Neuronal stem cell (in vitro differentiated cells): ENCODE measurements around the gene KHSRP.

Experiments used
- DNase-seq: peaks from one replicate; pipeline ENCODE4 v3.0.0-alpha.2; 2013; ENCODE audit warnings: low spot score
- H2AFZ ChIP-seq: one replicate; pipeline ENCODE4 v1.6.1; 2013; ENCODE audit warnings: mild to moderate bottlenecking, low read length, inconsistent platforms
- H2AK5ac ChIP-seq: 2 replicates; pipeline ENCODE4 v1.6.1; 2013; ENCODE audit warnings: low read depth, mild to moderate bottlenecking, inconsistent platforms, low read length, moderate library complexity, mixed read lengths
- H2BK120ac ChIP-seq: 2 replicates; pipeline ENCODE4 v1.6.1; 2013; ENCODE audit warnings: low read depth, mild to moderate bottlenecking, inconsistent platforms, low read length, moderate library complexity, mixed read lengths
- H2BK12ac ChIP-seq: one replicate; pipeline ENCODE4 v1.6.1; 2013; ENCODE audit warnings: low read length, inconsistent platforms
- H2BK15ac ChIP-seq: 2 replicates; pipeline ENCODE4 v1.6.1; 2013; ENCODE audit warnings: mild to moderate bottlenecking, low read length, inconsistent platforms, mixed read lengths
- H2BK5ac ChIP-seq: one replicate; pipeline ENCODE4 v1.6.1; 2013; ENCODE audit warnings: inconsistent platforms, mild to moderate bottlenecking, low read length, moderate library complexity
- H3K14ac ChIP-seq: one replicate; pipeline ENCODE4 v1.6.1; 2013; ENCODE audit warnings: low read length, inconsistent platforms
- H3K18ac ChIP-seq: 2 replicates; pipeline ENCODE4 v1.6.1; 2013; ENCODE audit warnings: low read length, inconsistent platforms
- H3K23ac ChIP-seq: 2 replicates; pipeline ENCODE4 v1.6.1; 2013; ENCODE audit warnings: low read depth, mild to moderate bottlenecking, mixed read lengths, low read length, inconsistent platforms; ENCODE audit not compliant: poor library complexity
- H3K27ac ChIP-seq: replicated peaks from 3 replicates; pipeline ENCODE4 v1.5.1; 2013; ENCODE audit warnings: low read length, inconsistent platforms
- H3K27me3 ChIP-seq, 3 experiments: 2 replicates each; pipeline ENCODE4 v1.6.1; 2013; ENCODE audit warnings: low read length in 3 of 3, mild to moderate bottlenecking in 2 of 3, inconsistent platforms in 1 of 3, low read depth in 1 of 3, mixed read lengths in 1 of 3, moderate library complexity in 1 of 3; ENCODE audit not compliant: control insufficient read depth in 3 of 3, insufficient read depth in 3 of 3
- H3K36me3 ChIP-seq, 2 donors: replicated peaks in 1 of 2; 2 replicates each; pipeline ENCODE4 v1.6.1; 2013; ENCODE audit warnings: low read length in 2 of 2; ENCODE audit not compliant: control insufficient read depth in 2 of 2, insufficient read depth in 2 of 2
- H3K4ac ChIP-seq: 2 replicates; pipeline ENCODE4 v1.6.1; 2013; ENCODE audit warnings: inconsistent platforms, mild to moderate bottlenecking, low read length, moderate library complexity
- H3K4me1 ChIP-seq, 2 donors: 1 replicate in 1 of 2; 2 replicates in 1 of 2; pipeline ENCODE4 v1.6.1; 2013; ENCODE audit warnings: low read length in 2 of 2, low read depth in 1 of 2; ENCODE audit not compliant: control insufficient read depth in 2 of 2, insufficient read depth in 1 of 2
- H3K4me2 ChIP-seq: one replicate; pipeline ENCODE4 v1.6.1; 2013; ENCODE audit warnings: mild to moderate bottlenecking, low read length, inconsistent platforms; ENCODE audit not compliant: insufficient read depth, poor library complexity, severe bottlenecking
- H3K4me3 ChIP-seq, 2 donors: 2 replicates each; pipeline ENCODE4 v1.5.1; 2013; ENCODE audit warnings: low read length in 2 of 2, mild to moderate bottlenecking in 2 of 2, inconsistent platforms in 1 of 2, moderate library complexity in 1 of 2
- H3K79me1 ChIP-seq: one replicate; pipeline ENCODE4 v1.6.1; 2013; ENCODE audit warnings: low read depth, mild to moderate bottlenecking, inconsistent platforms, low read length, moderate library complexity
- H3K9ac ChIP-seq: one replicate; pipeline ENCODE4 v1.6.1; 2013; ENCODE audit warnings: mild to moderate bottlenecking, low read depth, low read length, inconsistent platforms; ENCODE audit not compliant: poor library complexity
- H3K9me3 ChIP-seq, 2 donors: replicated peaks in 1 of 2; 2 replicates each; pipeline versions ENCODE3 to v1.6.1; 2013; ENCODE audit warnings: low read length in 2 of 2, mild to moderate bottlenecking in 2 of 2, inconsistent platforms in 1 of 2, low read depth in 1 of 2, mixed read lengths in 1 of 2, moderate library complexity in 1 of 2; ENCODE audit not compliant: control insufficient read depth in 2 of 2, insufficient read depth in 1 of 2
- H4K8ac ChIP-seq: one replicate; pipeline ENCODE4 v1.6.1; 2013; ENCODE audit warnings: low read depth, mild to moderate bottlenecking, inconsistent platforms, low read length, moderate library complexity
- H4K91ac ChIP-seq: one replicate; pipeline ENCODE4 v1.6.1; 2013; ENCODE audit warnings: low read length, low read depth, mild to moderate bottlenecking, inconsistent platforms; ENCODE audit not compliant: poor library complexity
- WGBS, 2 donors: extraction: QIAGEN DNeasy Blood & Tissue Kit; methylation state at CpG; one replicate each; pipeline ENCODE4 v1.1.7; 2013; ENCODE audit warnings: missing lambda C conversion rate in 2 of 2, mixed read lengths in 1 of 2; ENCODE audit not compliant: insufficient read length in 2 of 2, insufficient replicate concordance in 1 of 2; ENCODE audit errors: extremely low coverage in 2 of 2; 5-methylcytosine and 5-hydroxymethylcytosine counted together

The KHSRP gene

DNA sequence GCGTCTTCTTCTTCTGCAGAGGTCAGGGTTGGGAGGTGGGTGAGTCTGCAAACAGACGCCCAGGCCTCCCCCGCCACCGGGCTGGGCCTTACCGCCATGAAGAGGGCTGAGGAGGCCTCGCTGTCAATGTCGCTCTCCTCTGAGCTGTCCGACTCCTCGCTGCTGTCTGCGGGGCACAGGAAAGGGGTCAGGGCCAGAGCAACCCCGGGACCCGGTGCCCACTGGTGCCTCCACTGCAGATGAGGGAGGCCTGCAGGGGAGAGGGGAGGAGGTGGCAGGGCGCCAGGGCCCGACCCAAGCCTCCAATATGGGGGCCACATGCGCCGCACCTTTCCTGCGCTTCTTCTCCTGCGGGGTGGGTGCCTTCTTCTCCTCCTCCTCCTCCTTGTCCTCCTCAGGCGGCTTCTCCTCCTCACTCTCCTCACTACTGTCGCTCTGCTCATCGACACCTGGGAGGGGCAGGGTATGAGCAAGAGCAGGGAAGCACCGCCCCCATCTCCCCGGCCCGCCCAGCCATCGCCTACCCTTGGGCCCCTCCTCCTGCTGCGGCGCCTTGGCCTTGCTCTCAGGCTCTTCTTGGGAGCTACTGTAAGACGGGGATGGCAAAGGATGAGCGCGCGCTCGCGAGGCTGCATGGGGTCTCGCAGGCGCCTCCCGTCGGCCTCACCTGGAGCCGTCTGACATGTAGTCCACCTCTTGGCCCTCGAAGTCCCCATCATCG is 43.4 kb downstream of the KHSRP start:
- Histone ChIP-seq H2BK15ac (no peak overlapping the region), H3K4ac (no peak overlapping the region), H3K36me3 (peaks cover 50 to 75% of the 10 kb centered on the region in 2 donors), H2AFZ (no peak overlapping the region), H3K14ac (no peak overlapping the region), H4K8ac (no peak overlapping the region), H2AK5ac (no peak overlapping the region), H3K18ac (no peak overlapping the region), H4K91ac (no peak overlapping the region), H3K23ac (peak overlapping the region; percentile 65), H2BK5ac (no peak overlapping the region), H3K4me1 (peaks cover 0 to 1% of the 10 kb centered on the region in 2 donors), H3K27ac (no peak overlapping the region), H2BK120ac (no peak overlapping the region), H3K4me2 (no peak overlapping the region), H2BK12ac (no peak overlapping the region), H3K9ac (no peak overlapping the region), H3K27me3 (no peaks in the 10 kb centered on the region), H3K79me1 (peaks cover 8% of the 10 kb centered on the region), H3K9me3 (peaks cover 13 to 14% of the 10 kb centered on the region in 2 donors), H3K4me3 (no peak overlapping the region)
- no peak for DNase-seq
- no CpG with 5 or more reads among the region's 40 CpGs for WGBS, 2 donors

DNA sequence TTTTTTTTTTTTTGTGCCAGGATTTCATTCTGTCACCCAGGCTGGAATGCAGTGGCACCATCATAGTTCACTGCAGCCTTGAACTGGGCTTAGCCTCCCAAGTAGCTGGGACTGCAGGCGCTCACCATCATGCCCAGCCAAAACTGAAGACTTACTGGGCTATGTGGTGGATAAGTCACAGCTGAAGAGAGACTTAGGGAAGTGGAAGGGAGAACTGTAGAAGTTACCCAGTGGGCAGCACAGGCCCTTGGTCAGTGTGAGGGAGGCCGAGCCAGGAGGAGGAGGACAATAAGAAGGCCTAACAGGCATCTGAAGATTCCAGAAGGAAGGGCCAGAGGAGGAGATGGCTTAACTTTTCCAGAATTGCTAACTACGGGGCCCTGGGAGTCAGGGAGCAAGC is 44.9 kb downstream of the KHSRP start:
- Histone ChIP-seq H3K9me3 (peaks cover 13 to 14% of the 10 kb centered on the region in 2 donors), H2BK120ac (no peak overlapping the region), H3K27ac (no peak overlapping the region), H4K91ac (no peak overlapping the region), H3K14ac (no peak overlapping the region), H2BK15ac (no peak overlapping the region), H2BK12ac (no peak overlapping the region), H3K18ac (no peak overlapping the region), H4K8ac (no peak overlapping the region), H3K4me2 (no peak overlapping the region), H3K27me3 (no peaks in the 10 kb centered on the region), H3K4me1 (peaks cover 0 to 1% of the 10 kb centered on the region in 2 donors), H3K4me3 (no peak overlapping the region), H3K9ac (no peak overlapping the region), H3K36me3 (peaks cover 49 to 67% of the 10 kb centered on the region in 2 donors), H2BK5ac (no peak overlapping the region), H2AK5ac (no peak overlapping the region), H3K4ac (no peak overlapping the region), H3K23ac (no peak overlapping the region), H3K79me1 (peaks cover 16% of the 10 kb centered on the region), H2AFZ (no peak overlapping the region)
- no CpG with 5 or more reads among the region's 3 CpGs for WGBS, 2 donors
- no peak for DNase-seq

DNA sequence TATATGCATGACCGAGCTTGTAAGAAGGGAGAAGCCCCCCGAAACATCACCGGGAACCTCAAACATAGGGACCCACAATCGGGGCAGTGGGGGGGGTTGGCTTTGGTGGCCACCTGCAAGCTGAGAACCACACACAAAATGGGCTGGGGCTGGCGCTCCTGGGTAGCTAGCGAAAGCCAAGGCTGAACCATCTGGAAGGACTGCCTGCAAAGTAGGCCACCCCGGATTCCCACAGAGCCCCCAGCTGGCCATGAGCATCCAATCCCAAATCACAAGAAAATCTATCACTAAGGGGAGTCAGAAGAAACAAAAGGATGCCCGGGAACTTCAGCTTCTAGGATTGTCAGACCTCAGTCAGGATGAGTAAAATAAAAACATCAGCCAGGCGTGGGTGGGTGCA is 46.1 kb downstream of the KHSRP start:
- Histone ChIP-seq H3K4ac (no peak overlapping the region), H3K36me3 (peaks cover 47 to 59% of the 10 kb centered on the region in 2 donors)

DNA sequence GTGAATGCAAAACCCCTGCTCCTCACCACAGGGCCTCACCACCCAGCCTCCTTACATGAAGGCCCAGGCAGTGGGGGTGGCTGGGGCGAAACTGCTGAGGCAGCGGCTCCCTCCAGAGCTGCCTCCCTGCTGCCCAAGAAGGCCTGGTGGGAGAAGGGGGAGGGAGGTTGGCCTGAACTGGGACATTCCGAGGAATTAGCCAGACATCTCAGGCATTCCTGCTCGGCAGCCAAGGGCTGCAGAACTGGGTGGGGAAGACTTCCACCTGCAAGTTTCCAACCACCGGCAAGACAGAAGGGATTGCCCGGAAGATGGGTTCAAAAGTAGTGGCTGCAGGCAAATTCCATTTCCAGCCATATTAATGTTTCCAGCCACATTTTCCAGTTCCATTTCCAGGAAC is 46.6 kb downstream of the KHSRP start:
- H4K8ac ChIP-seq, result no peak overlapping the region
- no peak overlapping the region for H3K4ac ChIP-seq
- peak overlapping the region; percentile 64 for H3K18ac ChIP-seq
- H3K4me2 ChIP-seq, result no peak overlapping the region
- H3K36me3 ChIP-seq, result peaks cover 42 to 54% of the 10 kb centered on the region in 2 donors
- no peak overlapping the region for H2BK120ac ChIP-seq
- H3K9ac ChIP-seq, result no peak overlapping the region
- no CpG with 5 or more reads among the region's 6 CpGs for WGBS, 2 donors
- peak overlapping the region; percentile 19 for H3K27ac ChIP-seq
- DNase-seq, result no peak
- H3K79me1 ChIP-seq, result peaks cover 18% of the 10 kb centered on the region
- no peak overlapping the region for H3K4me3 ChIP-seq
- no peak overlapping the region for H2BK12ac ChIP-seq
- no peaks in the 10 kb centered on the region for H3K27me3 ChIP-seq
- peak overlapping the region; percentile 28 for H2AK5ac ChIP-seq
- no peak overlapping the region for H2BK5ac ChIP-seq
- H3K14ac ChIP-seq, result no peak overlapping the region
- peaks cover 13 to 14% of the 10 kb centered on the region in 2 donors for H3K9me3 ChIP-seq
- peaks cover 6 to 7% of the 10 kb centered on the region in 2 donors for H3K4me1 ChIP-seq
- H2AFZ ChIP-seq, result no peak overlapping the region
- H4K91ac ChIP-seq, result no peak overlapping the region
- H3K23ac ChIP-seq, result no peak overlapping the region
- H2BK15ac ChIP-seq, result no peak overlapping the region

More for the DNA sequence above, 46.1 kb downstream of the KHSRP start:
- Histone ChIP-seq H2AK5ac (no peak overlapping the region), H3K79me1 (peaks cover 21% of the 10 kb centered on the region), H3K4me2 (no peak overlapping the region), H3K27me3 (no peaks in the 10 kb centered on the region), H4K91ac (no peak overlapping the region), H3K4me1 (peaks cover 5 to 7% of the 10 kb centered on the region in 2 donors), H2BK15ac (no peak overlapping the region), H3K27ac (no peak overlapping the region), H4K8ac (no peak overlapping the region), H3K4me3 (no peak overlapping the region), H2BK5ac (no peak overlapping the region), H3K9ac (no peak overlapping the region), H2BK12ac (no peak overlapping the region), H2BK120ac (no peak overlapping the region), H2AFZ (no peak overlapping the region), H3K9me3 (peaks cover 13 to 14% of the 10 kb centered on the region in 2 donors), H3K14ac (no peak overlapping the region), H3K23ac (no peak overlapping the region), H3K18ac (no peak overlapping the region)
- WGBS, 2 donors, result no CpG with 5 or more reads among the region's 9 CpGs
- no peak for DNase-seq
